NB4 (cell line): ENCODE results near the gene ELAC1.

Experiments used
- DNase-seq: peaks from one replicate; pipeline ENCODE4 v3.0.0; 2010; ENCODE audit warnings: low read depth
- H3K4me3 ChIP-seq: one replicate; pipeline ENCODE4 v1.5.1; 2011; ENCODE audit warnings: mild to moderate bottlenecking, low read depth, low read length, moderate library complexity
- MYC ChIP-seq: IDR thresholded peaks from 2 replicates; pipeline ENCODE4 v1.6.1; 2011; ENCODE audit warnings: low read depth, low read length
- POLR2A ChIP-seq: IDR thresholded peaks from 2 replicates; pipeline ENCODE4 v1.6.1; 2011; ENCODE audit warnings: mild to moderate bottlenecking; ENCODE audit not compliant: insufficient read length; ENCODE audit errors: extremely low read depth
- TF ChIP-seq, protein P1 (sequence below): IDR thresholded peaks from one replicate; pipeline ENCODE4 v1.5.1; 2012; ENCODE audit warnings: low read depth, low read length
- TF ChIP-seq, protein P2 (sequence below): IDR thresholded peaks from 2 replicates; pipeline ENCODE4 v1.6.1; 2011; ENCODE audit warnings: low read depth, low read length

The ELAC1 gene

DNA sequence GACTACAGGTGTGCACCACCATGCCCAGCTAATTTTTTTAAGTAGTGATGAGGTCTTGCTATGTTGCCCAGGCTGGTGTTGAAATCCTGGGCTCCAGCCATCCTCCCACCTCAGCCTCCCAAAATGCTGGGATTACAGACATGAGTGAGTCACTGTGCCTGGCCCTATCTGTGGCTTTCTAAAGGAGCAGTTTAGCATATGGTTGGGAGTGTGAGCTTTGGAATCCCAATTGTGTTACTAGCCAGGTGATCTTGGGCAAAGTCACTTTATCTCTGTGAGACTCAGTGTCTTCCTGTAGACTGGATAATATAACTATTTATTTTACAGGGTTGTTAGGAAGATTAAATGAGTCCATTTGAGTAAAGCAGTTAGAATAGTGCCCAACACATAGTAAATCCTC, 42.4 kb downstream of the ELAC1 start:
- DNase-seq, result no peak
- TF ChIP-seq, protein P1, sequence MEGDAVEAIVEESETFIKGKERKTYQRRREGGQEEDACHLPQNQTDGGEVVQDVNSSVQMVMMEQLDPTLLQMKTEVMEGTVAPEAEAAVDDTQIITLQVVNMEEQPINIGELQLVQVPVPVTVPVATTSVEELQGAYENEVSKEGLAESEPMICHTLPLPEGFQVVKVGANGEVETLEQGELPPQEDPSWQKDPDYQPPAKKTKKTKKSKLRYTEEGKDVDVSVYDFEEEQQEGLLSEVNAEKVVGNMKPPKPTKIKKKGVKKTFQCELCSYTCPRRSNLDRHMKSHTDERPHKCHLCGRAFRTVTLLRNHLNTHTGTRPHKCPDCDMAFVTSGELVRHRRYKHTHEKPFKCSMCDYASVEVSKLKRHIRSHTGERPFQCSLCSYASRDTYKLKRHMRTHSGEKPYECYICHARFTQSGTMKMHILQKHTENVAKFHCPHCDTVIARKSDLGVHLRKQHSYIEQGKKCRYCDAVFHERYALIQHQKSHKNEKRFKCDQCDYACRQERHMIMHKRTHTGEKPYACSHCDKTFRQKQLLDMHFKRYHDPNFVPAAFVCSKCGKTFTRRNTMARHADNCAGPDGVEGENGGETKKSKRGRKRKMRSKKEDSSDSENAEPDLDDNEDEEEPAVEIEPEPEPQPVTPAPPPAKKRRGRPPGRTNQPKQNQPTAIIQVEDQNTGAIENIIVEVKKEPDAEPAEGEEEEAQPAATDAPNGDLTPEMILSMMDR, result no peak
- TF ChIP-seq POLR2A (no peak), MYC (no peak)
- TF ChIP-seq, protein P2, sequence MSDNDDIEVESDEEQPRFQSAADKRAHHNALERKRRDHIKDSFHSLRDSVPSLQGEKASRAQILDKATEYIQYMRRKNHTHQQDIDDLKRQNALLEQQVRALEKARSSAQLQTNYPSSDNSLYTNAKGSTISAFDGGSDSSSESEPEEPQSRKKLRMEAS, result no peak
- H3K4me3 ChIP-seq, result no peak overlapping the region

GRCh38 chr18:51011709-51012108, 43.9 kb downstream of the ELAC1 start:
- TF ChIP-seq, protein P2, result no peak
- TF ChIP-seq, protein P1, result no peak
- TF ChIP-seq POLR2A (no peak), MYC (no peak)
- no peak for DNase-seq

DNA sequence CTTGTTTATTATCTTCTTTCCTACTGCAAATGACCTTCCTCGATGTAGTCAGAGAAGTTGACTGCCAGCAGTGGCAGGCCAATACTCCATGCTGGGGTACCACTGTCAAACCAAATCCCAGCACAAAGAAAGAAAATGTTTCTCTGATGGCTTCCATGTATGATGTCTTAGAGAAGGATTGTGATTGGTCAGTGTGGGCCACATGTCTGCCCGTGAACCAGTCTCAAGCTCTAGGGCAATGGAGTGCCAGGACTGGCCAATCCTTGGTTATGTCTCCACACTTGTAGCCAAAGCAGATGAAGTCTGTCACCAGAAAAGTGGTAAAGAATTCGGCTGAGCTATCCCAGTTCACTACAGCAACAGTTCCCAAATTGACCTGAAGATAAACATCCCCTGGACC, 44.6 kb downstream of the ELAC1 start:
- no peak overlapping the region for H3K4me3 ChIP-seq
- no peak for DNase-seq
- TF ChIP-seq, protein P2, result no peak
- TF ChIP-seq, protein P1, result no peak
- TF ChIP-seq MYC (no peak), POLR2A (no peak)

More at GRCh38 chr18:51011709-51012108, 43.9 kb downstream of the ELAC1 start:
- H3K4me3 ChIP-seq, result no peak overlapping the region

DNA sequence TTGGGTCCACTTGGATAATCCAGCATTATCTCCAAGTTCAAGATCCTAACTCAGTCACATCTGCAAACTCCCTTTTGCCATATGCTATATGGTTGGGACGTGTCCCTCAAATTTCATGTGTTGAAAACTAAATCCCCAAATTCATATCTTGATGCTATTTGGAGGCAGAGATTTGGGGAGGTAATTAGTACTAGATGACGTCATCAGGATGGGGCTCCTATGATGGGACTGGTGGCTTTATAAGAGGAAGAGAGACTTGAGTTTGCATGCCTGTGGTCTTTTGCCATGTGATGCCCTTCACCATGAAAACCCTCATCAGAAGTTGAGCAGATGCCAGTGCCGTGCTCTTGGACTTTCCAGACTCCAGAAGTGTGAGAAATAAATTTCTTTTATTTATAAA, 45.4 kb downstream of the ELAC1 start:
- no peak for DNase-seq
- no peak overlapping the region for H3K4me3 ChIP-seq
- TF ChIP-seq, protein P2, result no peak
- TF ChIP-seq, protein P1, result no peak
- TF ChIP-seq MYC, result no peak
- TF ChIP-seq POLR2A, result no peak

DNA sequence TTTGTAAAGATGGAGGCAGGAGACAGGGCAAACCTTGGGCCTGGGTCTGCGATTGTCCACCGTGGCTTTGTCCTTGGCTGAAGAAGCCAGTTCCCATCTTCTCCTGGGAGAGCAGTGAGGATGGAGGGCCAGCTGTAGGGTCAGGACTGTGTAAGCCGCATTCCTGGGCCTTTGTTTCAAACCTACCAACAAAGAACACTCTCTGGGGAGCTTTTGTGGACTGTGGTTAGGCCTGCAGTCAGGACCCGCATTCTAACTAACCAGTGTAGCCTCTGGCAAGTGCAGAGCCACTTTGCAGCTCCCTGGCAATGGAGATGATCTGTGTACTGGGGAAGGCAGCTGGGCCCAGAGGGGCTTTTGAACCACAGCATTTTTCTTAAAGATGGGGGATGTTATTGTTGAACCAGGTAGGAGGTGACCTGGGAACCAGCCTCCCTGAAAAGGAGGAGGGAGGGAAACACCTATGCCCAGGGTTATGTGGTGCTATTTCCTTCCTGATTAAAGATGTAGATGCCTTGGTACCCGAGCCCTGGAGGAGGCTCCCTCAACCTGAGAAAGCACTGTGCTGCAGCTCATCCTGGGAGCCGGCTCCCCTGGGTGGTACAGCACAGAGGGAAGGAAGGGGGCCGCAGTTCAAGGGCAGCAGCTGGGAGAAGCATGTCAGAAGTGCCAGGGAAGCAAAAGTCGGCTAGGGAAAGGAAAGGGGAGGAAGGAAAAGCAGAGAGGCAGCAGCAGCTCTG, 49.5 kb downstream of the ELAC1 start:
- no peak overlapping the region for H3K4me3 ChIP-seq
- DNase-seq, result no peak
- TF ChIP-seq, protein P2, result no peak
- TF ChIP-seq POLR2A (no peak), MYC (no peak)
- TF ChIP-seq, protein P1, result no peak
